ENCODE measurements around the gene STOML1.

GRCh38 chr15:74010929-74011540 lies 18.9 kb upstream of the STOML1 start:
- no peak for TF ChIP-seq CTCF (IDR thresholded peaks at IDR 0.05; ENCODE audit: low read length)
- no peak for TF ChIP-seq EZH2 (optimal IDR thresholded peaks at IDR 0.05; ENCODE audit: low read depth, low read length)

Data from MM.1S (cell line).